Psoas muscle (tissue), 8 donors: ENCODE data around the gene FAM53B. TPM values are rescaled to one million over a fixed set of nuclear protein-coding genes. Genes with fewer than 3 reads are reported as not detected.
A peak's percentile ranks its signal among the peaks of the same experiment; 100 is the strongest.

ENCODE experiments used
- ATAC-seq, 4 donors: fragments of 200-7000 bp; cut with Tn5 transposase; one replicate each; pipeline ENCODE4 v1.9.1; 2020; ENCODE audit warnings: moderate library complexity in 3 of 4, mild to moderate bottlenecking in 2 of 4
- DNase-seq, 2 donors: peaks; one replicate each; pipeline ENCODE4 v3.0.0-alpha.2; 2020
- H3K27ac ChIP-seq: fragments of 200-600 bp; one replicate; pipeline ENCODE4 v1.8.0; 2022
- H3K27me3 ChIP-seq, 3 donors: fragments of 200-600 bp in 1 of 3; one replicate each; pipeline versions ENCODE4 v1.6.1 to v1.8.0; 2013 to 2022; ENCODE audit warnings: low read length in 2 of 3, mild to moderate bottlenecking in 2 of 3, moderate library complexity in 1 of 3; ENCODE audit not compliant: insufficient read depth in 3 of 3
- H3K36me3 ChIP-seq, 2 donors: fragments of 200-600 bp in 1 of 2; one replicate each; pipeline versions ENCODE4 v1.6.1 to v1.8.0; 2013 to 2022; ENCODE audit warnings: low read depth in 1 of 2, mild to moderate bottlenecking in 1 of 2, moderate library complexity in 1 of 2; ENCODE audit not compliant: insufficient read depth in 1 of 2
- H3K4me1 ChIP-seq: fragments of 200-600 bp; one replicate; pipeline ENCODE4 v1.8.0; 2022
- H3K4me3 ChIP-seq: fragments of 200-600 bp; one replicate; pipeline ENCODE4 v1.8.0; 2022; ENCODE audit warnings: mild to moderate bottlenecking
- H3K9me3 ChIP-seq: fragments of 200-600 bp; one replicate; pipeline ENCODE4 v1.8.0; 2022
- WGBS, 3 donors: extraction: QIAGEN DNeasy Blood & Tissue Kit; methylation state at CpG; one replicate each; pipeline versions ENCODE4 v1.1.6 to v1.1.7; 2013; 5-methylcytosine and 5-hydroxymethylcytosine counted together
- intact Hi-C, 2 donors: fragments of 100-400 bp; cut with DNase I; formaldehyde crosslinking; loops; one replicate each; pipeline versions ENCODE4 v1.11.0 to v1.14.2; 2022
- polyA plus RNA-seq, 3 donors: library from polyadenylated mRNA; stranded (reverse); fragments of 200-250 nt; gene quantifications; one replicate each; pipeline ENCODE4 v1.2.3, GENCODE V29; 2013
- total RNA-seq, 4 donors: library from RNA; stranded (reverse); fragmentation: NEBNext Ultra II Directional in 2 of 4; extraction: Animal tissue kit (Norgen Biotek cat#: 25700) in 2 of 4; gene quantifications; one replicate each; pipeline versions ENCODE4 v1.2.1 to v1.2.4, GENCODE V29; 2021 to 2023
- TF ChIP-seq, protein P1 (sequence below): fragments of 200-600 bp; IDR thresholded peaks from one replicate; pipeline ENCODE4 v1.8.0; 2022; ENCODE audit warnings: antibody characterized with exemption
- donor health status: healthy with polysubstance abuse.
- donor health status: DM: no; HTN: no; CAD: no; lungs with moderate emphysema.
- donor health status: Bipolar disorder and iron deficiency.
- donor health status: healthy.
- donor health status: DM: yes; HTN: yes; CAD: no.
- donor health status: DM: no; HTN: no; CAD: no.
- donor health status: DM: no; HTN: no; CAD: no.
- donor health status: DM: yes; HTN: yes; CAD: no.

FAM53B gene
- total and polyA plus RNA-seq, 7 donors = 31.0 to 178 (median 49.5) TPM

DNA sequence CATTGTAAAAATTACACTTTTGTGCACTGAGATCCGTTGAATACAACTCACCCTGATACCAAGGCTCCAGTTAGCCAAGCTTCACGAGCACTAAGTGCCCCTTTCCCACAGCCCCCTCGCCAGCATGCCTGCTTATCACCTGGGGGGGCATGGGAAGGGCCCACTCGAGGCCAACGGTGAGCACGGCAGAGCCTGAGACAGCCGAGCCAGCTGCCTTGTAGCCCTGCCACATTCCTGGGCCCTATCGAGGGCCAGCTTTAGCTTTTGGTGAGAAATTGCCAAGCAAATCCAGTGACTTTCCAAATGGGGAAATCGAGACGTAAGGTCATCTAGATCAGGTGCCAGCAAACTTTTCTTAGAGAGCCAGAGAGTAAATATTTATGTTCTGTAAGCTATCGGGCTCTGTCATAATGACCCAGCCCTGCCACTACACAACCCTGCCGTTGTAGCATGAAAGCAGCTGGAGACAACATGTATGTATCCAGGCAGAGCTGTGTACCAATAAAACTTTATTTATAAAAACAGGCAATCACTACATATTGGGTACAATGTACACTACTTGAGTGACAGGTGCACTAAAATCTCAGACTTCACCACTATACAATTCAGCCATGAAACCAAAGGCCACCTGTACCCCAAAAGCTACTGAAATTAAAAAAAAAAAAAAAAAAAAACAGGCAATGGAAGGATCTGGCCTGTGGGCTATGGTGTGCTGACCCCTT, 83.6 kb downstream of the FAM53B start:
- H3K4me1 ChIP-seq = peaks cover 43% of the 10 kb centered on the region
- ATAC-seq (peak in 1 of 4 donors; percentile 25), DNase-seq (no peak)
- 27 to 55% (median 41%) methylated on average over 12 of the region's 12 CpGs for WGBS, 3 donors
- peaks cover 0 to 10% of the 10 kb centered on the region in 2 donors for H3K36me3 ChIP-seq
- intact Hi-C loops = no loop called here
- H3K27ac ChIP-seq = peak overlapping the region; percentile 80
- TF ChIP-seq, protein P1, sequence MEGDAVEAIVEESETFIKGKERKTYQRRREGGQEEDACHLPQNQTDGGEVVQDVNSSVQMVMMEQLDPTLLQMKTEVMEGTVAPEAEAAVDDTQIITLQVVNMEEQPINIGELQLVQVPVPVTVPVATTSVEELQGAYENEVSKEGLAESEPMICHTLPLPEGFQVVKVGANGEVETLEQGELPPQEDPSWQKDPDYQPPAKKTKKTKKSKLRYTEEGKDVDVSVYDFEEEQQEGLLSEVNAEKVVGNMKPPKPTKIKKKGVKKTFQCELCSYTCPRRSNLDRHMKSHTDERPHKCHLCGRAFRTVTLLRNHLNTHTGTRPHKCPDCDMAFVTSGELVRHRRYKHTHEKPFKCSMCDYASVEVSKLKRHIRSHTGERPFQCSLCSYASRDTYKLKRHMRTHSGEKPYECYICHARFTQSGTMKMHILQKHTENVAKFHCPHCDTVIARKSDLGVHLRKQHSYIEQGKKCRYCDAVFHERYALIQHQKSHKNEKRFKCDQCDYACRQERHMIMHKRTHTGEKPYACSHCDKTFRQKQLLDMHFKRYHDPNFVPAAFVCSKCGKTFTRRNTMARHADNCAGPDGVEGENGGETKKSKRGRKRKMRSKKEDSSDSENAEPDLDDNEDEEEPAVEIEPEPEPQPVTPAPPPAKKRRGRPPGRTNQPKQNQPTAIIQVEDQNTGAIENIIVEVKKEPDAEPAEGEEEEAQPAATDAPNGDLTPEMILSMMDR = no peak
- no peak overlapping the region for H3K4me3 ChIP-seq
- H3K27me3 ChIP-seq = no peaks in the 10 kb centered on the region
- H3K9me3 ChIP-seq = no peaks in the 10 kb centered on the region

DNA sequence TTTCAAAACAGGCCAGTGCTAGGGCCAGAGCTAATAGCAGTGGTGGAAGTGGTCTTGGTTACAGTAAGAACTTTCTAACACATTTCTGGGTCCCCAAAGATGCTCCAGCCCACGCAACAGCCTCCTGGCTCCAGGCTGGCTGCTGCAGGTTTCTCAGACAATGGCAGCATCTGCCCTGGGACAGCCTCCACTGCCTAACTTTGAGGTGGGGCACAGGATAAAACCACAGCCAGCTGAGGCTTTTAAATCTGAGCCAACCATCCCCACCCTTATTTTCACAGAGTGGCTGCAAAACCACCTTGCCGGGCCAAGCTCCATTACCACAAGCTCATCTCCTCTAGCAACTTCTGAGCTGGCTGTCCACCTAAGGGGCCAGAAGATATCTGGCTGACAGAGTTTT, 84.8 kb downstream of the FAM53B start:
- intact Hi-C loops = no loop called here
- H3K27me3 ChIP-seq = no peaks in the 10 kb centered on the region
- 51 to 71% (median 55%) methylated on average over 2 of the region's 2 CpGs for WGBS, 3 donors
- DNase-seq (no peak), ATAC-seq (no peak)
- peak overlapping the region; percentile 80 for H3K27ac ChIP-seq
- no peak overlapping the region for H3K4me3 ChIP-seq
- TF ChIP-seq, protein P1 = no peak
- peaks cover 0 to 10% of the 10 kb centered on the region in 2 donors for H3K36me3 ChIP-seq
- H3K9me3 ChIP-seq = no peaks in the 10 kb centered on the region
- H3K4me1 ChIP-seq = peaks cover 48% of the 10 kb centered on the region

DNA sequence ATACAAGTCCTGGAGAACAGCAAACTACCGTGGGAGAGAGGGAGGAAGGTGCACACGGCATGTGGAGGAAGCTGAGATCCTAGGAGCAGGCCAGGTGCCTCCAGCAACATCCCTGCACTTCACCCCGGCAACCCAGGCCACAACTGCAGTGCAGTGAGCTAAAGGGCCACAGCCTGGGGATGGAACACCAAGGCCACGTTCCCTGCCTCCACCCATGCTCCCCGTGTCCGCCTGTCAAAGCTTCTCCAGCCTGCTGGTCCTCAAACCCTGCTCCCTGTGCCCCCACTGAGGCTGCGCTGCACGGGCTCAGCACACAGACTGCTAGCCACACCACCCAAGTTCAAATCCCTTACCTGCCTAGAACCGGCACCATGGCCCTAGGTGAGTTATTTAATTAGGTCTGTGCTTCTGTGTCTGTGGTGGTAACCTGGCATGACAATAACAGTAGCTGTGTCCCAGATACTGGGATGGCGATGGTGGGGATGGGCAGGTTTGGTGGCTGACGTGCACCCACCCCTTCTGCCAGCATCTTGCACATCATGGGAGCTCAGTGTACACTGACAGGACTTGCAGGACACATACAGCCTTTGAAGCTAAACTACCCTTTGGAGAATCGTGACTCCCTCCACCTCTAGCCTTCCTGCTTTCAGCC, 85.5 kb downstream of the FAM53B start:
- DNase-seq (no peak), ATAC-seq (no peak)
- no peaks in the 10 kb centered on the region for H3K9me3 ChIP-seq
- 91 to 96% (median 94%) methylated on average over 12 of the region's 12 CpGs for WGBS, 3 donors
- TF ChIP-seq, protein P1 = no peak
- intact Hi-C loops = no loop called here
- H3K4me3 ChIP-seq = no peak overlapping the region
- peaks cover 46% of the 10 kb centered on the region for H3K4me1 ChIP-seq
- H3K36me3 ChIP-seq = peaks cover 0 to 10% of the 10 kb centered on the region in 2 donors
- peak overlapping the region; percentile 83 for H3K27ac ChIP-seq
- no peaks in the 10 kb centered on the region for H3K27me3 ChIP-seq

DNA sequence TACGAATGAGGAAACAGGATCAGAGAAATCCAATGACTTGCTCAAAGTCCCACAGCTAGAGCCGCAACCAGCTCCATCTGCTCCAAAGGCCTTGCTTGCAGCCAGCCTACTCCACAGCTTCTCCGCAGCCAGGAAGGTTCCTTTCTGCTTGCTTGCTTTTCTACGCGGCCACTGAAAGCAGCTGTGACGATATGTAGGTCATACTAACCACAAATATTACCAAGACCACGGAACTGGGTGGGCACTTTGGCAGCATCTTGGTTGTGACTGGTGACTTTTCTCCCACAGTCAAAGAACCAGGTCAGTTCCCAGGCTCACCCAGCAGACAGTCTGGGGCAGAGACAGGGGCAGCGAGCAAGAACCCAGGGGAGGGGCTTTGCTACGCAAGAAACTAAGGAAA, 86.4 kb downstream of the FAM53B start:
- 48 to 62% (median 58%) methylated on average over 9 of the region's 9 CpGs for WGBS, 3 donors
- ATAC-seq (peak; percentile 30 to 78 (median 56)), DNase-seq (no peak)
- intact Hi-C loops = no loop called here
- peaks cover 0 to 3% of the 10 kb centered on the region in 2 donors for H3K36me3 ChIP-seq
- TF ChIP-seq, protein P1 = no peak
- H3K4me1 ChIP-seq = peaks cover 55% of the 10 kb centered on the region
- no peak overlapping the region for H3K4me3 ChIP-seq
- no peaks in the 10 kb centered on the region for H3K27me3 ChIP-seq
- H3K9me3 ChIP-seq = no peaks in the 10 kb centered on the region
- H3K27ac ChIP-seq = peak overlapping the region; percentile 83
